Duodenal mucosa (tissue), 2 donors: ENCODE data around the gene SPATC1L.

ENCODE experiments used
- H3K27ac ChIP-seq: one replicate; pipeline ENCODE4 v1.7.0; 2013; ENCODE audit warnings: low read depth, low read length
- H3K27me3 ChIP-seq, 2 donors: one replicate each; pipeline ENCODE4 v1.7.0; 2013; ENCODE audit warnings: low read length in 2 of 2, control low read depth in 1 of 2; ENCODE audit not compliant: insufficient read depth in 2 of 2, control insufficient read depth in 1 of 2
- H3K36me3 ChIP-seq, 2 donors: one replicate each; pipeline ENCODE4 v1.7.0; 2013; ENCODE audit warnings: low read length in 2 of 2, control low read depth in 1 of 2; ENCODE audit not compliant: insufficient read depth in 2 of 2, control insufficient read depth in 1 of 2
- H3K4me1 ChIP-seq, 2 donors: one replicate each; pipeline ENCODE4 v1.7.0; 2013; ENCODE audit warnings: low read length in 2 of 2, control low read depth in 1 of 2; ENCODE audit not compliant: insufficient read depth in 2 of 2, control insufficient read depth in 1 of 2
- H3K4me3 ChIP-seq, 2 donors: one replicate each; pipeline ENCODE4 v1.7.0; 2013; ENCODE audit warnings: low read length in 2 of 2, low read depth in 1 of 2
- H3K9ac ChIP-seq, 2 donors: one replicate each; pipeline ENCODE4 v1.7.0; 2013; ENCODE audit warnings: low read length in 2 of 2, low read depth in 1 of 2
- H3K9me3 ChIP-seq, 2 donors: one replicate each; pipeline ENCODE4 v1.7.0; 2013; ENCODE audit warnings: low read length in 2 of 2, control low read depth in 1 of 2; ENCODE audit not compliant: control insufficient read depth in 1 of 2

SPATC1L gene

DNA sequence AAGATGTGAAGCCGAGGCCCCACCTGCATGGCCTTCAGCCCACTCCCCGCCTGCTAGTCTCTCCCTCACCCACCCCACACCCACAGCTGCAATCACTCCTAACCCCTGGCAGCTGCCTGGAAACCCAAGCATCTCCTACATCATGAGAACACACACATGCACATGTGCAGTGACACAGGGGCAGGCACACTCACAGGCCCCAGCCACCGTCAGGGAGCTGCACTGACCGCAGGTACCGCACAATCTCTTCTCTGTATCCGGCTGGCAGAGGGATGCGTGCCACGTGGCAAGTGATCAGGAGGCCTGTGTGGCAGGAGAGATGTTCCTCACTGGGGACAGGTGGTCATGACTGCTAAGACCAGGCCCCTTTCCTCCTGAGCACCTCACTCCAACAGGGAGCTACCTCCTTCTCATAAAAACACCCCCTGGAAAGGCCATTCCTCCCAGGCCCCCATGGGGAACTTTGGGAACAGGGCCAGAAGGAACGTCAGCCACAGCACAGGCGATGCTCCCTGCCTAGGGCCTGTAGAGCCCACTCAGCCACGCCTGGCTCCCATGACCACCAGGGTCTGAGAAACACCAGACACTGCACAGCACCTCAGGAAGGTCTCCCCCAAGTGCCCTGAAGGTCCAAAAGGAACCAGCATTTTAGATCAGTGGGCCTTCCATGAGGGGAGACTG is 38.3 kb upstream of the SPATC1L start:
- H3K9ac ChIP-seq, result no peak overlapping the region
- peaks cover 10 to 40% of the 10 kb centered on the region in 2 donors for H3K36me3 ChIP-seq
- H3K4me3 ChIP-seq, result no peak overlapping the region
- H3K9me3 ChIP-seq, result no peaks in the 10 kb centered on the region
- no peaks in the 10 kb centered on the region for H3K27me3 ChIP-seq
- no peak overlapping the region for H3K27ac ChIP-seq
- peaks cover 14 to 16% of the 10 kb centered on the region in 2 donors for H3K4me1 ChIP-seq

DNA sequence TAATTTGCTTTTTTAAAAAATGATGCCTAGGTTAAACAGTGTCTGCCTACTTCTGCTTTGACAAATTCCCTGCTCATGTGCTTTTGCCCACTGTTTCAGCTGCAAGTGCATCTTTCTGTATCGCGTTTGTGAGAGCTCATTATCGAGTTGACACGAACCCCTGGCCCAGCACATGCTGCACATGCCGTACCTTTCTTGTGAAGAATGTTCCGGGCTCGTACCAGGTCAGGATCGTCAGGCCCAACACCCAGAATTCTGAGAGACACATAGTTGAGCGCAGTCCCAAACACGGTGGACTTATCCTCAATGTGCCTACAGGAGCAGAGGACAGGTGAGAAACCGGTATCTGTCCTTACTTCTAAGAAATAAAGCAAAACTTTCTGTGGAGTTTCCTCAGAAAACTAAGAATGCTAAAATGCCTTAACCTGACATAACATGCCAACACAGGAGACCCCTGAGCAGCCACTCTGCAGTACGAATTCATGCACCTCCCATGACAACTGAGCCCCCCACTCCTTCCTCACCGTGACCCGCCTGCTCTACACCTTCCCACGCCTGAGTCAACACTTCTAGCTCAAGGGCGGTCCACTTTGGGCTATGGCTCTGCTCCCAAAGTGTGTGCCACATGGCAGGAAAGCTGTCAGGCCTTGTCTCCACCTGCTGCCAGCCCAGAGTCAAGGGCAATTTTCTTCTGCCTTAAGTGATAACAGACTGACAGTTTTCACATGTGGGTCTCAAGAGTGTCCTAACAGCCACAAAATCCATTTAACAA is 37.6 kb upstream of the SPATC1L start:
- H3K4me1 ChIP-seq, result peaks cover 8% of the 10 kb centered on the region in 2 donors
- H3K4me3 ChIP-seq, result no peak overlapping the region
- no peaks in the 10 kb centered on the region for H3K27me3 ChIP-seq
- no peak overlapping the region for H3K9ac ChIP-seq
- H3K36me3 ChIP-seq, result peaks cover 10 to 40% of the 10 kb centered on the region in 2 donors
- no peak overlapping the region for H3K27ac ChIP-seq
- H3K9me3 ChIP-seq, result no peaks in the 10 kb centered on the region

DNA sequence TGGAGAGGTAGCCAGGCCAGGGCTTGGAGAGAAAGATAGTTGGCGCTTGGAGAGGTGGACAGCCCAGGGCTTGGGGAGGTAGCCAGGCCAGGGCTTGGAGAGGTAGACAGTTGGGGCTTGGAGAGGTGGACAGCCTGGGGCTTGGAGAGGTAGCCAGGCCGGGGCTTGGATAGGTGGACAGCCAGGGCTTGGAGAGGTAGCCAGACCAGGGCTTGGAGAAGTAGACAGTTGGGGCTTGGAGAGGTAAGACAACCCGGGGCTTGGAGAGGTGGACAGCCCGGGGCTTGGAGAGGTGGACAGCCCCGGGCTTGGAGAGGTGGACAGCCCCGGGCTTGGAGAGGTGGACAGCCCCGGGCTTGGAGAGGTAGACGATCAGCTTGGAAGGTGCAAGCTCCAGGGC is 36.6 kb upstream of the SPATC1L start:
- Histone ChIP-seq H3K9me3 (no peaks in the 10 kb centered on the region), H3K27me3 (no peaks in the 10 kb centered on the region), H3K4me1 (no peaks in the 10 kb centered on the region), H3K36me3 (peaks cover 10 to 46% of the 10 kb centered on the region in 2 donors), H3K9ac (no peak overlapping the region), H3K4me3 (no peak overlapping the region), H3K27ac (no peak overlapping the region)

DNA sequence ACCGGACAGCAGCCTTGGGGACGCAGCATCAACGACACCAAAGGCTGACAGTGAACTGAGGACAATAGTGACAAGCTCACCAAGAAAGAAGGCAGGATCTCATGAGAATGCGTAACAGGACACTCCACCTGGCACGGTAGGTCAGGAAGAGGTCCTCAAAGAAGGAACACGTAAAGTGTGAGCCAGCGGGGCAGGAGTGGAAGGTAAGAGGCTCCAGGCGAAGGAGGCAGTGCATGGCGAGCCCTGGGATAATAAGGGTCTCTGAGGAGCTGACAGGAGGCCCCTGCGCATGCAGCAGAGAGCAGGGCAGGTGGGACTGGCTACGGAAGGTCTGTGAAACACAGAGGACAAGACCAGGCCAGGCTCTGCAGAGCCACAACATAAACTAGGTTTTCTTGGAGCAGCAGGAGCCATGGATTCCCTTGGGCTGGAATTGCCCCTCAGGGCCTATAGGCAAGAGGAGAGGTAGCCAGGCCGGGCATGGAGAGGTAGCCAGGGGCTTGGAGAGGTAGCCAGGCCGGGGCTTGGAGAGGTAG is 36.1 kb upstream of the SPATC1L start:
- H3K4me1 ChIP-seq, result no peaks in the 10 kb centered on the region
- H3K9ac ChIP-seq, result no peak overlapping the region
- H3K27ac ChIP-seq, result no peak overlapping the region
- no peaks in the 10 kb centered on the region for H3K9me3 ChIP-seq
- H3K27me3 ChIP-seq, result no peaks in the 10 kb centered on the region
- H3K36me3 ChIP-seq, result peaks cover 10 to 51% of the 10 kb centered on the region in 2 donors
- no peak overlapping the region for H3K4me3 ChIP-seq

DNA sequence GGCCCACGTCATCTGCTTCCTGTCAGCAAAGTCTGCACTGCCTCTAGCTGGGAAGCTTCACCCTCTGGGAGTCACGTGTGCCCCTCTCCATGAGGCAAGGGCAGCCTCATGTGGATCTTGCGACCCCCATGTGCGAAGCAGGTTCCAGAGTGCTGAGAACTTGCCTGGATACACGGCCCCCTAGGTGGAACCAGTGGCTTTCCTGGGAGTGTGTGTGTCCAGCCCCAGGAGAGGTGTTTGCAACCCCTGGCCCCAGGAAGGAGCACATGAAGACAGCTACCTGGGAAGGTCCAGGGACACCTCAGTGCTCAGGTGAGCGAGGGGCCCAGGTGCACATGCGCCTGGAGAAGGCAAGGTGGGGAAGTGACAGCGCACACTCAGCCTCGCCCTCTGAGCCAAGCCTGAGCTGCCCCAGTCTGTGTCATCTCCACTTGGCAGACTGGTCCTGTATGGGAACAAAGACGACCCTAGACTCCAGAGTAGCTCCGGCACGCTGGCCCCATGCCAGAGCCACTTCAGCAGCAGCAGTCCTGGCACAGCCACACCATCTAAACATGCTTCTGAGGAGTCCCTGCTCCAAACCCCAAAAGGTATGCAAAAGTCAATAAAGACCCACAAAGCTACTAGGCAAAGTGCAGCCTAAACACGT is 35.5 kb upstream of the SPATC1L start:
- no peak overlapping the region for H3K4me3 ChIP-seq
- no peaks in the 10 kb centered on the region for H3K27me3 ChIP-seq
- H3K36me3 ChIP-seq, result peaks cover 10 to 56% of the 10 kb centered on the region in 2 donors
- H3K27ac ChIP-seq, result no peak overlapping the region
- no peak overlapping the region for H3K9ac ChIP-seq
- H3K9me3 ChIP-seq, result no peaks in the 10 kb centered on the region
- no peaks in the 10 kb centered on the region for H3K4me1 ChIP-seq

DNA sequence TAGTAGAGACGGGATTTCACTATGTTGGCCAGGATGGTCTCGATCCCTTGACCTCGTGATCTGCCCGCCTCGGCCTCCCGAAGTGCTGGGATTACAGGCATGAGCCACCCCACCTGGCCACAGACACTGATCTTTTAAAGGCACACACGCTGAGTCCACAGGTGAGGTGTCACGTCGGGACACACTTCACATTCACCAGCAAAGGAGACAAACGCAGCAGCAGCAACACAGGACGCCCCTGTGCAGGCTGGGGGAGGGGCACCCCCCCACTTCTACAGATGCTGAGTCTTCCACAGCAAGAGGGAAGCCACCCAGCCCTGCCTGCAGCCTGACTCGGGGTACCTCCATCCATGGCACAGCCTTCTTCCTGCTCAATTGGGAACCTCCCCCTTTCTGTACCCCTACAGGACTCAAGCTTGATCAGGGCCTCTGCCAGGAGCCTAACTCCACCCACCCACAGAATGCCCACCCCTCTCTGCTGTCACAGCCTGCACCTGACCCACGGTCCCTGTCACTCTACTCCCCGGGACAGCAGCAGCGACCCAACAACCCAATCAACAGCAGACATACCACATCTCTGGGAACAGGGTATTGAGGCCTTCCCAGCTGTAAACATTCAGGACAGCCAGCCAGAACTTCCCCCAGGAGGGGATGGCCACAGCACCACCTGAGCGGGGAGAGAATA is 34.8 kb upstream of the SPATC1L start:
- Histone ChIP-seq H3K36me3 (peaks cover 10 to 60% of the 10 kb centered on the region in 2 donors), H3K9ac (no peak overlapping the region), H3K27ac (no peak overlapping the region)

DNA sequence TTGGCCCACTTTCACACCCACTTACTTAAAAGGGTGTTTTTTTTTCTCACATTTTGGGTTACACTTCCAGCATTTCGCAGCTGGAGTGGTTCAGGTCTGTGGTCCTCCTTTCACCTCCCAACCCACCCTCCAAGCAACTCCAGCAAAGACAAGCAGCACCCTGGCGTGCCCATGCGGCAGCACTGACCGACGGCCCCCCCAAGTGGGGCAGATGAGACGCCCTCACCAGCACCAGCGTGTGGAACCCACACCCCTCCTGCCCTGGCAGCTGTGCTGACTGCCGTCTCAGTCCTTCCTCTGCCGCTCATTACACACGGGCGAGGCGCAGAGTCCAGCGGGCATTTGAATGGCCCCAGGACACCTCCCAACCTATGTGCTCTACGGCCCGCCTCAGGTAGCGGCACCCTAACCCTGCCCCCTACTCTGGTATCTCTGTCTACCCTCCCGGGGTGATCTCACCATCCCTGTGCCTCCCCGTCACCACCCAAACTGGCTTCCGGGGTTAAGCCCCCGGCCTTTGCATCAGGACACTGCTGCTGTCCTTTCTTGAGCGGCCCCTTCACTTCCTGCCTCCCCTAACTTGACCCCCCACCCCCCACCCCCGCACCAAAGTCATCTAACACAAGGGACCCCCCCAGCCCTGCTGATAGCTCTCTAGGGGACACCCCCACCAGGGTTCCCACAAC is 33.4 kb upstream of the SPATC1L start:
- H3K4me1 ChIP-seq, result no peaks in the 10 kb centered on the region
- no peaks in the 10 kb centered on the region for H3K27me3 ChIP-seq
- H3K9me3 ChIP-seq, result no peaks in the 10 kb centered on the region
- no peak overlapping the region for H3K4me3 ChIP-seq
- H3K27ac ChIP-seq, result no peak overlapping the region
- no peak overlapping the region for H3K9ac ChIP-seq
- H3K36me3 ChIP-seq, result peaks cover 13 to 66% of the 10 kb centered on the region in 2 donors

More for the DNA sequence above, 34.8 kb upstream of the SPATC1L start:
- Histone ChIP-seq H3K27me3 (no peaks in the 10 kb centered on the region), H3K9me3 (no peaks in the 10 kb centered on the region), H3K4me1 (no peaks in the 10 kb centered on the region), H3K4me3 (no peak overlapping the region)

DNA sequence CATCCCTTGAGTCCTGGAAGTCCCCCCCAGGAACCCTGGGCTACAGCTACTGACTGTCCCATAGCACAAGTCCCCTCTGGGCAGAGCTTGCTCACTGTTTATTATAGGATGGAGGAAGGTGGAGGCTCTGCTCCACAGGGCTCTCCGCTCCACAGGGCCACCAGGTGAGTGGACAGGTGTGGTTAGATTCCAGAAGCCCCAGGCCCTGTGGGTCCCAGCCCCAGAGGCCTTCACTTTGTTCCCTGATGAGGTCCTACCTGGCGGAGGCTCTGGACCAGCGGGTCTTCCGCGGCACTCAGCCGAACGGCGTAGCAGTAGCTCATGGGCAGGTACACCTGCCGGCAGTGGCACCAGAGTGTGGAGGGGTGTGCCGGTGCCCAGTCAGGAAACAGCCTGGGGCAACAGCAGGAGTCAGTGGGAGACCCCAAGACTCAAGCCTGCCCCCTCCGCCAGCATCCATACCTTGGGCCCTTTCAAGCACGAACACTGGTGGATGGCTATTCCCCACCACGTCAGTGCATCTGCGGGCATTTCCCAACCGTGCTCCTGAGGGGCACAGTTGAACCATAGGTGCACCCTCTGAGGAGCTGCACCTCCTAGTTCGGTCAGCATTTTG is 32.0 kb upstream of the SPATC1L start:
- no peak overlapping the region for H3K4me3 ChIP-seq
- H3K27ac ChIP-seq, result no peak overlapping the region
- H3K9me3 ChIP-seq, result no peaks in the 10 kb centered on the region
- H3K27me3 ChIP-seq, result no peaks in the 10 kb centered on the region
- H3K9ac ChIP-seq, result no peak overlapping the region
- peaks cover 9 to 59% of the 10 kb centered on the region in 2 donors for H3K36me3 ChIP-seq
- no peaks in the 10 kb centered on the region for H3K4me1 ChIP-seq

DNA sequence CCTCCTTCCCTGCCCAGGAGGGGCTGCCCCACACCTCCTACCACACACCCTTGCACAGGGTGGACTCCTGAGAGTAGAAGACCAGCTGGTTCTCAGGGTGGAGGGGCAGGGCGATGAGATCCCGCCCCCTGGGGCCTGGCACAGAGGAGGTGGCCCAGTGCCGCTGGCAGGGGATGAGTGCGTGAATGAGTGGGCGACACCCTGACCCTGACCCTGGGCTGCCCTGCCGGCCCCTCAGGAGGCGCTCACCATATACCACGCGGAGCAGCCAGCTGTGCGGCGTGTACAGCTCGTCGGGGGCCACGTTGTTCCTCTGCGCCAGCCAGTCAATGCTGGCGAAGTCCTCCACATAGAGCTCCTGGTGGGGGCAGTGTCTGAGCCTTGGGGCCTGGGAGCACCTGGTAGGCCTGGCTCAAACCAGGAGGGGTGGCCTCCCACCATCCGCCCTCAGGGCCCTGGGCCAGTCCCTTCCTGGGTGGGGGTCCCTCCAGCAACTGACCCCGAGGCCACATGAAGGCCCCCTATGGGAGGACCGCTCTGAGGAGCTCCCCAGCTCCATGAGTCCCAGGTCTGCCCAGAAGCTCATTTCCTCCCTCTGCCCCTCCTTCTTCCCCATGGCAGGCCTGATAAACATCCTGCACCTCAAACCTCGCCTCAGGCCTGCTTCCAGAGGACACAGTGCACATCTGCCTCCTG is 31.3 kb upstream of the SPATC1L start:
- H3K27ac ChIP-seq, result no peak overlapping the region
- H3K36me3 ChIP-seq, result peaks cover 9 to 58% of the 10 kb centered on the region in 2 donors
- H3K4me3 ChIP-seq, result no peak overlapping the region
- H3K9ac ChIP-seq, result no peak overlapping the region
- no peaks in the 10 kb centered on the region for H3K27me3 ChIP-seq
- no peaks in the 10 kb centered on the region for H3K9me3 ChIP-seq
- no peaks in the 10 kb centered on the region for H3K4me1 ChIP-seq
